ENCODE results near the gene LEKR1. TPM values are rescaled to one million over a fixed set of nuclear protein-coding genes. Genes with fewer than 3 reads are reported as not detected.
"Not testable (repeated sequence)": the region's sequence is repeated elsewhere in the genome, so short reads cannot be mapped to it uniquely, and the experiment has no call there.

LEKR1 gene
- total and polyA plus RNA-seq, 3 donors from 2014 or later: 9.7 to 23.0 (median 22.9) TPM

- no peaks in the 10 kb centered on the region for H3K4me1 ChIP-seq
- no peak for DNase-seq
- intact Hi-C loops (cut with DNase I; ENCODE audit: low total_unique reads): no loop called here
- no peak for TF ChIP-seq POLR2A (IDR thresholded peaks at IDR 0.05)
- TF ChIP-seq, protein P1, sequence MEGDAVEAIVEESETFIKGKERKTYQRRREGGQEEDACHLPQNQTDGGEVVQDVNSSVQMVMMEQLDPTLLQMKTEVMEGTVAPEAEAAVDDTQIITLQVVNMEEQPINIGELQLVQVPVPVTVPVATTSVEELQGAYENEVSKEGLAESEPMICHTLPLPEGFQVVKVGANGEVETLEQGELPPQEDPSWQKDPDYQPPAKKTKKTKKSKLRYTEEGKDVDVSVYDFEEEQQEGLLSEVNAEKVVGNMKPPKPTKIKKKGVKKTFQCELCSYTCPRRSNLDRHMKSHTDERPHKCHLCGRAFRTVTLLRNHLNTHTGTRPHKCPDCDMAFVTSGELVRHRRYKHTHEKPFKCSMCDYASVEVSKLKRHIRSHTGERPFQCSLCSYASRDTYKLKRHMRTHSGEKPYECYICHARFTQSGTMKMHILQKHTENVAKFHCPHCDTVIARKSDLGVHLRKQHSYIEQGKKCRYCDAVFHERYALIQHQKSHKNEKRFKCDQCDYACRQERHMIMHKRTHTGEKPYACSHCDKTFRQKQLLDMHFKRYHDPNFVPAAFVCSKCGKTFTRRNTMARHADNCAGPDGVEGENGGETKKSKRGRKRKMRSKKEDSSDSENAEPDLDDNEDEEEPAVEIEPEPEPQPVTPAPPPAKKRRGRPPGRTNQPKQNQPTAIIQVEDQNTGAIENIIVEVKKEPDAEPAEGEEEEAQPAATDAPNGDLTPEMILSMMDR (IDR thresholded peaks at IDR 0.05): no peak
- 67 to 92% methylated on average over 3 of the region's 3 CpGs for WGBS, 2 donors
- H3K27ac ChIP-seq: no peak overlapping the region
- no peaks in the 10 kb centered on the region for H3K9me3 ChIP-seq
- no peaks in the 10 kb centered on the region for H3K27me3 ChIP-seq
- no peak overlapping the region for H3K4me3 ChIP-seq
- no peaks in the 10 kb centered on the region for H3K36me3 ChIP-seq (ENCODE audit: low read depth, missing control alignments)
Observed at GRCh38 chr3:156963096-156963495, 136.9 kb downstream of the LEKR1 start.

- Histone ChIP-seq H3K4me1 (no peaks in the 10 kb centered on the region), H3K9me3 (no peaks in the 10 kb centered on the region), H3K27me3 (no peaks in the 10 kb centered on the region), H3K36me3 (ENCODE audit: low read depth, missing control alignments) (no peaks in the 10 kb centered on the region), H3K27ac (no peak overlapping the region), H3K4me3 (no peak overlapping the region)
- intact Hi-C loops (cut with DNase I; ENCODE audit: low total_unique reads): no loop called here
- DNase-seq: no peak
- TF ChIP-seq, protein P1 (IDR thresholded peaks at IDR 0.05): no peak
- TF ChIP-seq POLR2A (IDR thresholded peaks at IDR 0.05): no peak
- WGBS, 2 donors: 82% methylated on average over 3 of the region's 3 CpGs
Observed at GRCh38 chr3:156964577-156964976, 138.4 kb downstream of the LEKR1 start.

- H3K4me3 ChIP-seq; H3K4me1 ChIP-seq; intact Hi-C loops (cut with DNase I; ENCODE audit: low total_unique reads); H3K27me3 ChIP-seq; H3K9me3 ChIP-seq; H3K36me3 ChIP-seq (ENCODE audit: low read depth, missing control alignments); DNase-seq; H3K27ac ChIP-seq: not testable (repeated sequence)
- 90 to 100% methylated on average over 4 to 10 of the region's 10 CpGs for WGBS, 2 donors
Observed at GRCh38 chr3:156966349-156966748, 140.2 kb downstream of the LEKR1 start.

DNA sequence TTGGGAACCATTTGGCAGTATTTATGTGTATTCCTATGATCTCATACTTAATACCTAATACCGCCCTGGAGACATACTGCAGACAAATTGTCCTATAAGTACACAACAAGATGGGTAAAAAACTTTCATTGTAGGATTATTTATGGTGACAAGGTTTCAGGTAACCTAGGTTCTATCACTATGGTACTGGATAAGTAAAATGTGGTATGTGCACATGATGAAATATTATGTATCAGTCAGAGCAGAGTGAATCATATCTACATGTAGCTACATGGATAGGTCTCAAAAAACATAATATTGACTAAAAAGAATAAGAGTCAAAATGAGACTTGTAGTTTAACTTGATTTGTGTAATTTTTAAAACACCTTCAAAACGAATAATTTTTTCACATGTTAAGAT, 147.8 kb downstream of the LEKR1 start:
- no peaks in the 10 kb centered on the region for H3K4me1 ChIP-seq
- no peak for DNase-seq
- H3K9me3 ChIP-seq: no peaks in the 10 kb centered on the region
- H3K36me3 ChIP-seq (ENCODE audit: low read depth, missing control alignments): no peaks in the 10 kb centered on the region
- 90 to 91% methylated on average over 2 of the region's 2 CpGs for WGBS, 2 donors
- H3K27ac ChIP-seq: no peak overlapping the region
- no peaks in the 10 kb centered on the region for H3K27me3 ChIP-seq
- TF ChIP-seq, protein P1 (IDR thresholded peaks at IDR 0.05): no peak
- no peak for TF ChIP-seq POLR2A (IDR thresholded peaks at IDR 0.05)
- intact Hi-C loops (cut with DNase I; ENCODE audit: low total_unique reads): no loop called here
- no peak overlapping the region for H3K4me3 ChIP-seq

DNA sequence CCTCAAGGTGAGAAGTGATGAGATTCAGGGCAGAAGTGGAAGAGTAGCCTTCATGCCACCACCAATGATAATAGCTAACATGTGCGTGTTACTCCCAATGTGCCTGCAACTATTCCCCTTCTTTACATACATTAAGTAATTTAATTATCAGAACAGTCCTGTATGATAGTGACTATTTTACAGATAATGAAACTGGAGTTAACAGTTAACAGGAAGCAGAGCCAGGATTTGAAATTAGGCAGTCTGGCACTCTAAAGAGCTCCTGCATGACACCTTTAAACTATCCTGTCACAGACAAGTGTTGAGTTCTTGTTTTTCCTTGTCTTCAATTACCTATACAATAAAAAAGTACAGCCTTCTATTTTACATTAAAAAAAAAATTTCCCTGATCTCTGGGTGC, 148.8 kb downstream of the LEKR1 start:
- Histone ChIP-seq H3K27me3 (no peaks in the 10 kb centered on the region), H3K27ac (no peak overlapping the region), H3K4me3 (no peak overlapping the region), H3K4me1 (no peaks in the 10 kb centered on the region), H3K9me3 (no peaks in the 10 kb centered on the region), H3K36me3 (ENCODE audit: low read depth, missing control alignments) (no peaks in the 10 kb centered on the region)
- TF ChIP-seq, protein P1 (IDR thresholded peaks at IDR 0.05): no peak
- no peak for TF ChIP-seq POLR2A (IDR thresholded peaks at IDR 0.05)
- WGBS, 2 donors: 93 to 95% methylated on average over 1 of the region's 1 CpG
- intact Hi-C loops (cut with DNase I; ENCODE audit: low total_unique reads): no loop called here
- DNase-seq: no peak

All from testis (tissue), 3 donors.